ENCODE results near the gene C12orf43. TPM values are rescaled to one million over a fixed set of nuclear protein-coding genes. Genes with fewer than 3 reads are reported as not detected.

Gene C12orf43
- polyA plus RNA-seq, 1 donor (not counting 4 experiments of a cell fraction or from before 2014, with no cell fraction given) = 12.8 TPM

DNA sequence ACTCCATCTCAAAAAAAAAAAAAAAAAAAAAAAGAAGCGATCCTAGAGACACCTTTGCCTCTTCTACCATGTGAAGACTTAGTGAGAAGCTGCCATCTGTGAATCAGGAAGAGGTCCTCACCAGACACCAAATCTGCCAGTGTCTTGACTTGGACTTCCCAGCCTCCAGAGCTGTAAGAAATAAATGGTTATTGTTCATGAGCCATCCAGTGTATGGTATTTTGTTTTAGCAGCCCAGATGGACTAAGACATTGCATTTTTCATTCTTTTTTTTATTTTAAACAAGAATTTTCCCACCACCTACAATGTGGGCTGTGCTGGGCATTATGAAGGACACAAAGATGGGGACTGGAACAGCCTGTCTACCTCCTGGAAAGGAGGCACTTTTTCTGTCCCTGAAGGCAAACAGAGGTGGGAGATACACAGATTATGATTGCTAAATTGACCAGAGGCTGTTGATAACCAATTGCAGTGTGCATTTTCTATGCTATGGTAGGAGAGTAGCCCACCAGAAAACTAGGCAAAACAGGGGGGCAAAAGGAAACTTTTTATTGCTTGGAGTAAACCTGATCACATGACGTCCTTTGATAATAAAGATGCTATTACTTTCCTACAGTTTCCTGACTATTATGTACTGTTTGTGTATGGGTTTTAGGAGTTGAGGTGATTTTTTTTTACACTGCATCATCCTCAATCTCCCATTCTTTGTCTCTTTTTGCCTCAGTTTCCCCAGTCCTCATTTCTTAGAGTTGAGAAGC, 2.8 kb upstream of the C12orf43 start:
- Histone ChIP-seq H3K4me3 (ENCODE audit: control insufficient read depth in 2 of 3, extremely low read depth in 1 of 3, insufficient read depth in 2 of 3, low read depth in 1 of 3, low read length in 3 of 3) (no peak overlapping the region), H3K36me3 (ENCODE audit: control insufficient read depth in 2 of 2, extremely low read depth in 1 of 2, insufficient read depth in 2 of 2, low read length in 2 of 2) (no peaks in the 10 kb centered on the region), H3K27me3 (ENCODE audit: control insufficient read depth, extremely low read depth, insufficient read depth, low read length) (no peaks in the 10 kb centered on the region), H3K27ac (ENCODE audit: control insufficient read depth, insufficient read depth, low read length) (no peak overlapping the region), H3K9me3 (ENCODE audit: control insufficient read depth, low read depth, low read length) (no peaks in the 10 kb centered on the region), H3K4me2 (ENCODE audit: control insufficient read depth, extremely low read depth, insufficient read depth, low read depth, low read length) (no peak overlapping the region), H3K4me1 (ENCODE audit: control insufficient read depth, extremely low read depth, insufficient read depth, low read length) (peaks cover 6% of the 10 kb centered on the region), H3K79me2 (ENCODE audit: control insufficient read depth, insufficient read depth, low read length) (peaks cover 14% of the 10 kb centered on the region), H2AFZ (ENCODE audit: control insufficient read depth, low read length) (no peak overlapping the region), H3K9me1 (ENCODE audit: control insufficient read depth, extremely low read depth, insufficient read depth, low read length) (no peaks in the 10 kb centered on the region), H3K9ac (ENCODE audit: control insufficient read depth, extremely low read depth, insufficient read depth, low read length) (no peak overlapping the region), H4K20me1 (ENCODE audit: control insufficient read depth, extremely low read depth, insufficient read depth, low read length) (no peaks in the 10 kb centered on the region)
- no peak for DNase-seq (ENCODE audit: low read depth, low spot score)
- dilution Hi-C loops (cut with MboI; ENCODE audit: extremely low pct_ligation_motif_present, low sequenced_read_pairs) = no loop called here
- TF ChIP-seq, protein P1, sequence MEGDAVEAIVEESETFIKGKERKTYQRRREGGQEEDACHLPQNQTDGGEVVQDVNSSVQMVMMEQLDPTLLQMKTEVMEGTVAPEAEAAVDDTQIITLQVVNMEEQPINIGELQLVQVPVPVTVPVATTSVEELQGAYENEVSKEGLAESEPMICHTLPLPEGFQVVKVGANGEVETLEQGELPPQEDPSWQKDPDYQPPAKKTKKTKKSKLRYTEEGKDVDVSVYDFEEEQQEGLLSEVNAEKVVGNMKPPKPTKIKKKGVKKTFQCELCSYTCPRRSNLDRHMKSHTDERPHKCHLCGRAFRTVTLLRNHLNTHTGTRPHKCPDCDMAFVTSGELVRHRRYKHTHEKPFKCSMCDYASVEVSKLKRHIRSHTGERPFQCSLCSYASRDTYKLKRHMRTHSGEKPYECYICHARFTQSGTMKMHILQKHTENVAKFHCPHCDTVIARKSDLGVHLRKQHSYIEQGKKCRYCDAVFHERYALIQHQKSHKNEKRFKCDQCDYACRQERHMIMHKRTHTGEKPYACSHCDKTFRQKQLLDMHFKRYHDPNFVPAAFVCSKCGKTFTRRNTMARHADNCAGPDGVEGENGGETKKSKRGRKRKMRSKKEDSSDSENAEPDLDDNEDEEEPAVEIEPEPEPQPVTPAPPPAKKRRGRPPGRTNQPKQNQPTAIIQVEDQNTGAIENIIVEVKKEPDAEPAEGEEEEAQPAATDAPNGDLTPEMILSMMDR (optimal IDR thresholded peaks at IDR 0.05 in 1 of 3, IDR thresholded peaks at IDR 0.05 in 1 of 3, conservative IDR thresholded peaks at IDR 0.05 in 1 of 3; ENCODE audit: extremely low read depth in 1 of 3, insufficient read depth in 2 of 3, low read length in 3 of 3) = no peak
- no peak for TF ChIP-seq EZH2 (IDR thresholded peaks at IDR 0.05; ENCODE audit: low read length)
- FAIRE-seq = no peak

DNA sequence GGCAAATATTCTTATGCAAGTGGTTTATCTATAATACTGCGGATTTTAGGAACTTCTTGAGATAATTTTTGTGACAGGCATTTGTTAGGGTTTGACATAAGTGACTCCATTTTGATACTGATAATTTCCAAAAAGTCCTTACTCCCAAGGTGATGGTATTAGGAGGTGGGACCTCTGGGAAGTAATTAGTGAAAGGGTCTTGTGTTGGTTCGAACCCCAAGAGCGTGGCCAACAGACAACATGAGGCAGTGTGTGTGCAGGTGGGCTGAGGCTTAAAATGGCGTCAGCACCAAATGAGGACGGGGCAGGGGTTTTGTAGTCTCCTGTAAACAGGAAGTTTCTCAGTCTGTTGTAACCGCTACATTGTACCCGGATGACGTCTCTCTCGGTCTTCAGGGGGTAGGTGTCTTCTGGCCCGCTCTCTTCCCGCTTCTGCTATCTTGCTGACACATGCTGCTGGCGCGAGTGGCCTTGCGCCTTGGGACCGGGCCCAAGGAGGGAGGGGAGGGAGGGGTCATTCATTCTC, 1.7 kb upstream of the C12orf43 start:
- no peak overlapping the region for H2AFZ ChIP-seq (ENCODE audit: control insufficient read depth, low read length)
- TF ChIP-seq, protein P1 (optimal IDR thresholded peaks at IDR 0.05 in 1 of 3, IDR thresholded peaks at IDR 0.05 in 1 of 3, conservative IDR thresholded peaks at IDR 0.05 in 1 of 3; ENCODE audit: extremely low read depth in 1 of 3, insufficient read depth in 2 of 3, low read length in 3 of 3) = no peak
- TF ChIP-seq EZH2 (IDR thresholded peaks at IDR 0.05; ENCODE audit: low read length) = no peak
- peaks cover 3 to 4% of the 10 kb centered on the region in 2 experiments for H3K36me3 ChIP-seq (ENCODE audit: control insufficient read depth in 2 of 2, extremely low read depth in 1 of 2, insufficient read depth in 2 of 2, low read length in 2 of 2)
- no peaks in the 10 kb centered on the region for H4K20me1 ChIP-seq (ENCODE audit: control insufficient read depth, extremely low read depth, insufficient read depth, low read length)
- H3K79me2 ChIP-seq (ENCODE audit: control insufficient read depth, insufficient read depth, low read length) = peaks cover 14% of the 10 kb centered on the region
- no peak overlapping the region for H3K4me3 ChIP-seq (ENCODE audit: control insufficient read depth in 2 of 3, extremely low read depth in 1 of 3, insufficient read depth in 2 of 3, low read depth in 1 of 3, low read length in 3 of 3)
- H3K27ac ChIP-seq (ENCODE audit: control insufficient read depth, insufficient read depth, low read length) = no peak overlapping the region
- dilution Hi-C loops (cut with MboI; ENCODE audit: extremely low pct_ligation_motif_present, low sequenced_read_pairs) = no loop called here
- DNase-seq (ENCODE audit: low read depth, low spot score) (no peak), FAIRE-seq (no peak)
- no peak overlapping the region for H3K4me2 ChIP-seq (ENCODE audit: control insufficient read depth, extremely low read depth, insufficient read depth, low read depth, low read length)
- no peaks in the 10 kb centered on the region for H3K9me1 ChIP-seq (ENCODE audit: control insufficient read depth, extremely low read depth, insufficient read depth, low read length)
- H3K27me3 ChIP-seq (ENCODE audit: control insufficient read depth, extremely low read depth, insufficient read depth, low read length) = no peaks in the 10 kb centered on the region
- no peaks in the 10 kb centered on the region for H3K9me3 ChIP-seq (ENCODE audit: control insufficient read depth, low read depth, low read length)
- H3K4me1 ChIP-seq (ENCODE audit: control insufficient read depth, extremely low read depth, insufficient read depth, low read length) = peaks cover 6% of the 10 kb centered on the region
- no peak overlapping the region for H3K9ac ChIP-seq (ENCODE audit: control insufficient read depth, extremely low read depth, insufficient read depth, low read length)
